Spleen (tissue), 11 donors: ENCODE data around the gene INTS1. TPM values are rescaled to one million over a fixed set of nuclear protein-coding genes. Genes with fewer than 3 reads are reported as not detected.
"Not testable (repeated sequence)": the region's sequence is repeated elsewhere in the genome, so short reads cannot be mapped to it uniquely, and the experiment has no call there.

ENCODE experiments used
- DNase-seq: peaks from one replicate; pipeline ENCODE4 v3.0.0-alpha.2; 2020
- H3K27ac ChIP-seq, 8 donors: fragments of 200-600 bp; sonication (generic) in 7 of 8; 1 replicate in 4 of 8; 2 replicates in 4 of 8; pipeline versions ENCODE4 v1.5.0 to v1.8.0; 2016 to 2021; ENCODE audit warnings: inconsistent platforms in 4 of 8, mild to moderate bottlenecking in 4 of 8, moderate library complexity in 1 of 8
- H3K27me3 ChIP-seq, 7 donors: fragments of 200-600 bp; sonication (generic) in 6 of 7; replicated peaks in 1 of 7; 1 replicate in 4 of 7; 2 replicates in 3 of 7; pipeline versions ENCODE4 v1.5.0 to v1.8.0; 2016 to 2021; ENCODE audit warnings: inconsistent platforms in 3 of 7, mild to moderate bottlenecking in 1 of 7
- H3K36me3 ChIP-seq, 6 donors: fragments of 200-600 bp; sonication (generic) in 5 of 6; 1 replicate in 4 of 6; 2 replicates in 2 of 6; pipeline versions ENCODE4 v1.5.0 to v1.8.0; 2016 to 2021; ENCODE audit warnings: inconsistent platforms in 2 of 6
- H3K4me1 ChIP-seq, 6 donors: fragments of 200-600 bp; sonication (generic) in 5 of 6; 1 replicate in 3 of 6; 2 replicates in 3 of 6; pipeline versions ENCODE4 v1.5.0 to v1.8.0; 2016 to 2021; ENCODE audit warnings: inconsistent platforms in 3 of 6
- H3K4me3 ChIP-seq, 8 donors: fragments of 200-600 bp; sonication (generic) in 7 of 8; 1 replicate in 4 of 8; 2 replicates in 4 of 8; pipeline versions ENCODE4 v1.5.0 to v1.8.0; 2016 to 2021; ENCODE audit warnings: inconsistent platforms in 4 of 8, mild to moderate bottlenecking in 4 of 8, moderate library complexity in 2 of 8
- H3K9me3 ChIP-seq, 8 donors: fragments of 200-600 bp; sonication (generic) in 7 of 8; 1 replicate in 4 of 8; 2 replicates in 4 of 8; pipeline versions ENCODE4 v1.5.0 to v1.8.0; 2016 to 2021; ENCODE audit warnings: inconsistent platforms in 4 of 8
- CTCF ChIP-seq, 11 experiments: fragments of 200-600 bp in 7 of 11; fragments of 450-650 bp in 4 of 11; sonication (generic) in 4 of 11; IDR thresholded peaks in 8 of 11; conservative IDR thresholded peaks in 3 of 11; 1 replicate in 7 of 11; 2 replicates in 4 of 11; pipeline versions ENCODE4 v1.4.0 to v1.8.0; 2016 to 2021; ENCODE audit warnings: antibody characterized with exemption in 11 of 11, inconsistent platforms in 4 of 11, mild to moderate bottlenecking in 1 of 11
- POLR2A ChIP-seq, 3 donors: fragments of 450-650 bp; IDR thresholded peaks; one replicate each; pipeline ENCODE4 v1.5.1; 2017; ENCODE audit warnings: antibody characterized with exemption in 3 of 3, mild to moderate bottlenecking in 1 of 3
- POLR2AphosphoS5 ChIP-seq, 3 donors: sonication (generic); formaldehyde crosslinking; IDR thresholded peaks; one replicate each; pipeline ENCODE4 v1.5.1; 2017; ENCODE audit warnings: antibody characterized with exemption in 3 of 3
- WGBS, 5 donors: extraction: QIAGEN DNeasy Blood & Tissue Kit in 3 of 5; methylation state at CpG; one replicate each; pipeline versions ENCODE4 v1.1.5 to v1.1.7; 2013 to 2018; 5-methylcytosine and 5-hydroxymethylcytosine counted together
- intact Hi-C: fragments of 100-400 bp; cut with DNase I; formaldehyde crosslinking; loops from one replicate; pipeline ENCODE4 v1.15.0; 2023; ENCODE audit warnings: low total_unique reads
- polyA plus RNA-seq, 3 donors: library from polyadenylated mRNA; stranded (reverse); fragments of 200-250 nt; gene quantifications; one replicate each; pipeline ENCODE4 v1.2.1, GENCODE V29; 2013
- total RNA-seq, 7 donors: library from RNA; depleted of rRNA in 3 of 7; stranded (reverse); fragments of >200 nt in 3 of 7; fragmentation: NEBNext Ultra II Directional in 4 of 7; extraction: Animal tissue kit (Norgen Biotek cat#: 25700) in 4 of 7; gene quantifications; one replicate each; pipeline versions ENCODE4 v1.1.0 to v1.2.1, GENCODE V29; 2016 to 2021
- donor health status: healthy with polysubstance abuse.
- donor health status: DM: no; HTN: no; CAD: no; lungs with moderate emphysema.
- donor health status: DM: no; HTN: no; CAD: no.
- donor health status: Bipolar disorder and iron deficiency.
- donor health status: healthy.
- donor health status: DM: no; HTN: no; CAD: no.
- donor health status: DM: yes; HTN: yes; CAD: no.

The INTS1 gene
- total and polyA plus RNA-seq, 10 donors, result 47.3 to 126 (median 79.7) TPM

- TF ChIP-seq POLR2AphosphoS5 (IDR thresholded peaks at IDR 0.05) (no peak), POLR2A (IDR thresholded peaks at IDR 0.05) (no peak), CTCF (IDR thresholded peaks at IDR 0.05 in 8 of 11, conservative IDR thresholded peaks at IDR 0.05 in 3 of 11) (no peak)
- peaks cover 0 to 22% (median 0%) of the 10 kb centered on the region in 7 donors for H3K27me3 ChIP-seq
- no peak for DNase-seq
- 79 to 86% (median 82%) methylated on average over 16 to 17 of the region's 17 CpGs for WGBS, 5 donors
- no peaks in the 10 kb centered on the region for H3K36me3 ChIP-seq
- H3K27ac ChIP-seq, result no peak overlapping the region
- no peak overlapping the region for H3K4me3 ChIP-seq
- H3K9me3 ChIP-seq, result peaks cover 0 to 12% (median 7%) of the 10 kb centered on the region in 8 donors
- no peaks in the 10 kb centered on the region for H3K4me1 ChIP-seq
- intact Hi-C loops, result no loop called here
These were observed 19.7 kb upstream of the INTS1 start for GRCh38 chr7:1523844-1524243.

- intact Hi-C loops, result no loop called here
- no peak for DNase-seq
- Histone ChIP-seq H3K27me3 (peaks cover 0 to 22% (median 0%) of the 10 kb centered on the region in 7 donors), H3K36me3 (no peaks in the 10 kb centered on the region), H3K27ac (no peak overlapping the region), H3K4me3 (no peak overlapping the region), H3K4me1 (no peaks in the 10 kb centered on the region), H3K9me3 (peaks cover 0 to 16% (median 9%) of the 10 kb centered on the region in 8 donors)
- TF ChIP-seq POLR2AphosphoS5 (IDR thresholded peaks at IDR 0.05) (no peak), POLR2A (IDR thresholded peaks at IDR 0.05) (no peak), CTCF (IDR thresholded peaks at IDR 0.05 in 8 of 11, conservative IDR thresholded peaks at IDR 0.05 in 3 of 11) (no peak)
- 46 to 63% (median 53%) methylated on average over 7 to 13 of the region's 13 CpGs for WGBS, 5 donors
These were observed 19.0 kb upstream of the INTS1 start for GRCh38 chr7:1523208-1523607.

- Histone ChIP-seq H3K27ac (no peak overlapping the region), H3K9me3 (peaks cover 0 to 16% (median 9%) of the 10 kb centered on the region in 8 donors), H3K36me3 (no peaks in the 10 kb centered on the region), H3K27me3 (peaks cover 0 to 19% (median 0%) of the 10 kb centered on the region in 7 donors), H3K4me3 (no peak overlapping the region), H3K4me1 (no peaks in the 10 kb centered on the region)
- no peak for DNase-seq
- WGBS, 5 donors, result 69 to 78% (median 73%) methylated on average over 11 of the region's 11 CpGs
- TF ChIP-seq CTCF (IDR thresholded peaks at IDR 0.05 in 8 of 11, conservative IDR thresholded peaks at IDR 0.05 in 3 of 11) (no peak), POLR2AphosphoS5 (IDR thresholded peaks at IDR 0.05) (no peak), POLR2A (IDR thresholded peaks at IDR 0.05) (no peak)
- intact Hi-C loops, result no loop called here
These were observed 17.3 kb upstream of the INTS1 start for GRCh38 chr7:1521456-1521855.

GRCh38 chr7:1520539-1521234 is 16.5 kb upstream of the INTS1 start:
- Histone ChIP-seq H3K4me3 (no peak overlapping the region), H3K27me3 (peaks cover 0 to 19% (median 0%) of the 10 kb centered on the region in 7 donors), H3K4me1 (no peaks in the 10 kb centered on the region), H3K36me3 (no peaks in the 10 kb centered on the region), H3K9me3 (peaks cover 0 to 16% (median 9%) of the 10 kb centered on the region in 8 donors), H3K27ac (no peak overlapping the region)
- intact Hi-C loops, result no loop called here
- 82 to 90% (median 84%) methylated on average over 27 of the region's 27 CpGs for WGBS, 5 donors
- TF ChIP-seq POLR2A (IDR thresholded peaks at IDR 0.05) (no peak), CTCF (IDR thresholded peaks at IDR 0.05 in 8 of 11, conservative IDR thresholded peaks at IDR 0.05 in 3 of 11) (no peak), POLR2AphosphoS5 (IDR thresholded peaks at IDR 0.05) (no peak)
- DNase-seq, result no peak

- H3K27ac ChIP-seq, H3K4me3 ChIP-seq, H3K36me3 ChIP-seq, H3K4me1 ChIP-seq, DNase-seq, intact Hi-C loops: not testable (repeated sequence)
- Histone ChIP-seq H3K27me3 (peaks cover 0 to 18% (median 0%) of the 10 kb centered on the region in 7 donors), H3K9me3 (peaks cover 0 to 16% (median 9%) of the 10 kb centered on the region in 8 donors)
- 89 to 95% (median 92%) methylated on average over 12 of the region's 12 CpGs for WGBS, 5 donors
These were observed 15.2 kb upstream of the INTS1 start for GRCh38 chr7:1519322-1519922.
